ENCODE data around the gene ZNF574.

DNA sequence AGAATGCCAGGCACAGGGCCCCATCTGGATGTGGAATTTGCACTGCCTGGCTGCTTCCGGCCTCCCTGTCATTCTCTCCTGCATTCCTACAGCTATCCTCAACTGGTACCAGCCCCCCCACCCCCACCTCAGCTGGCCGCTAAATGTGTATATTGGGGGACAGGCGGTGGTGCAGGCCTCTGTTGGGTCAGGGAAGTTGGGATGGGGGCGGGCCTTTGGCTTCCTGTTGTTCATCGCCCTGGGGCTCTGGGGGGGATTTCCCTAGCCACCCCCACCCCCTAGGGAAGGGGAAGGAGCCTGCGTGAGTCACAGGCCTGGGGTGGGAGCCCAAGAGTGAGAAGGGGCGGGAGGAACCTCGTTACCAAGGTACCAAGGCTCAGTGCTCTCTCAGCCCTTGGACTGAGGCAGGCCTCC, 45.7 kb downstream of the ZNF574 start:
- TF ChIP-seq, protein P1, sequence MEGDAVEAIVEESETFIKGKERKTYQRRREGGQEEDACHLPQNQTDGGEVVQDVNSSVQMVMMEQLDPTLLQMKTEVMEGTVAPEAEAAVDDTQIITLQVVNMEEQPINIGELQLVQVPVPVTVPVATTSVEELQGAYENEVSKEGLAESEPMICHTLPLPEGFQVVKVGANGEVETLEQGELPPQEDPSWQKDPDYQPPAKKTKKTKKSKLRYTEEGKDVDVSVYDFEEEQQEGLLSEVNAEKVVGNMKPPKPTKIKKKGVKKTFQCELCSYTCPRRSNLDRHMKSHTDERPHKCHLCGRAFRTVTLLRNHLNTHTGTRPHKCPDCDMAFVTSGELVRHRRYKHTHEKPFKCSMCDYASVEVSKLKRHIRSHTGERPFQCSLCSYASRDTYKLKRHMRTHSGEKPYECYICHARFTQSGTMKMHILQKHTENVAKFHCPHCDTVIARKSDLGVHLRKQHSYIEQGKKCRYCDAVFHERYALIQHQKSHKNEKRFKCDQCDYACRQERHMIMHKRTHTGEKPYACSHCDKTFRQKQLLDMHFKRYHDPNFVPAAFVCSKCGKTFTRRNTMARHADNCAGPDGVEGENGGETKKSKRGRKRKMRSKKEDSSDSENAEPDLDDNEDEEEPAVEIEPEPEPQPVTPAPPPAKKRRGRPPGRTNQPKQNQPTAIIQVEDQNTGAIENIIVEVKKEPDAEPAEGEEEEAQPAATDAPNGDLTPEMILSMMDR (IDR thresholded peaks at IDR 0.05) = no peak
- no peak for TF ChIP-seq POLR2A (IDR thresholded peaks at IDR 0.05)
